Measurements from ENCODE around the gene AR. TPM values are rescaled to one million over a fixed set of nuclear protein-coding genes. Genes with fewer than 3 reads are reported as not detected.

The AR gene
- total RNA-seq, 1 donor from 2014 or later, result 9.0 TPM

- Histone ChIP-seq H3K9me3 (ENCODE audit: insufficient read depth, low read depth, low read length) (no peaks in the 10 kb centered on the region), H3K27ac (ENCODE audit: low read depth, low read length) (no peak overlapping the region), H2AFZ (ENCODE audit: low read depth, low read length) (no peak overlapping the region), H3K4me1 (ENCODE audit: insufficient read depth, low read length) (peaks cover 4% of the 10 kb centered on the region), H3K9ac (ENCODE audit: low read length) (no peak overlapping the region), H4K20me1 (ENCODE audit: insufficient read depth, low read length) (no peaks in the 10 kb centered on the region), H3K79me2 (ENCODE audit: insufficient read depth, low read length) (no peaks in the 10 kb centered on the region), H3K27me3 (ENCODE audit: insufficient read depth, low read length) (no peaks in the 10 kb centered on the region), H3K4me2 (ENCODE audit: low read length) (no peak overlapping the region), H3K4me3 (ENCODE audit: insufficient read depth, low read depth, low read length) (no peak overlapping the region), H3K36me3 (ENCODE audit: insufficient read depth, low read length) (no peaks in the 10 kb centered on the region)
- FAIRE-seq (peak; percentile 58), DNase-seq (ENCODE audit: low read depth) (no peak)
- no peak overlapping the region for H3K4me3 Mint-ChIP-seq (ENCODE audit: unreplicated experiment)
- peaks cover 23% of the 10 kb centered on the region for H3K4me1 Mint-ChIP-seq (ENCODE audit: low read depth, unreplicated experiment)
- H3K27me3 Mint-ChIP-seq (ENCODE audit: low read depth, unreplicated experiment), result no peaks in the 10 kb centered on the region
- no peak overlapping the region for H3K27ac Mint-ChIP-seq (ENCODE audit: unreplicated experiment)
- TF ChIP-seq EZH2 (IDR thresholded peaks at IDR 0.05; ENCODE audit: insufficient read depth, low read length) (no peak), CTCF (IDR thresholded peaks at IDR 0.05; ENCODE audit: insufficient read depth, low read depth, low read length) (no peak)
- H3K36me3 Mint-ChIP-seq (ENCODE audit: low read depth, unreplicated experiment), result no peaks in the 10 kb centered on the region
- no peaks in the 10 kb centered on the region for H3K9me3 Mint-ChIP-seq (ENCODE audit: unreplicated experiment)
These were observed 55.7 kb downstream of the AR start for GRCh38 chrX:67599532-67599931.

DNA sequence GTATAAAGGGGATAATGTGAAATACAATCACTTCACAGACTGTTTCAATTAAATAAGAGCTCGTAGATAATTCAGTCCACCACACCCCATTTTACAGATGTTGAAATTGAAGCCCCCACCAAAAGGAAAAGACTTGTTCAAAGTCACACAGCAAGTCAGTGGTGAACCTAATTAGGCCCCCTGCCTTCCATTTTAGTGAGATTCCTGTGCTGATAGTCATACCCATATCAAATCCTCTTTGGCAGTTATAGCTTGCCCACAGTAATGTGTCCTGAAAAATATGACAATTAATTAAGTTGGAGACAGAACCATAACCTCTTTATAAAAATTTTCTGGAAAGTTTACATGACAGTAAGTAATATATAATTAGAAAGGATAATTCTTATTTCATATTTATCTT, 58.0 kb downstream of the AR start:
- Mint-ChIP-seq H3K27ac (ENCODE audit: unreplicated experiment) (no peak overlapping the region), H3K27me3 (ENCODE audit: low read depth, unreplicated experiment) (no peaks in the 10 kb centered on the region), H3K36me3 (ENCODE audit: low read depth, unreplicated experiment) (no peaks in the 10 kb centered on the region), H3K4me3 (ENCODE audit: unreplicated experiment) (no peak overlapping the region), H3K9me3 (ENCODE audit: unreplicated experiment) (no peaks in the 10 kb centered on the region), H3K4me1 (ENCODE audit: low read depth, unreplicated experiment) (peaks cover 32% of the 10 kb centered on the region)
- peak; percentile 36 for DNase-seq (ENCODE audit: low read depth)
- Histone ChIP-seq H3K27me3 (ENCODE audit: insufficient read depth, low read length) (no peaks in the 10 kb centered on the region), H2AFZ (ENCODE audit: low read depth, low read length) (no peak overlapping the region), H3K4me1 (ENCODE audit: insufficient read depth, low read length) (peaks cover 11% of the 10 kb centered on the region), H3K4me2 (ENCODE audit: low read length) (no peak overlapping the region), H3K79me2 (ENCODE audit: insufficient read depth, low read length) (no peaks in the 10 kb centered on the region), H3K36me3 (ENCODE audit: insufficient read depth, low read length) (no peaks in the 10 kb centered on the region), H3K4me3 (ENCODE audit: insufficient read depth, low read depth, low read length) (no peak overlapping the region), H3K9me3 (ENCODE audit: insufficient read depth, low read depth, low read length) (no peaks in the 10 kb centered on the region), H3K9ac (ENCODE audit: low read length) (no peak overlapping the region), H4K20me1 (ENCODE audit: insufficient read depth, low read length) (no peaks in the 10 kb centered on the region), H3K27ac (ENCODE audit: low read depth, low read length) (no peak overlapping the region)
- no peak for FAIRE-seq
- TF ChIP-seq EZH2 (IDR thresholded peaks at IDR 0.05; ENCODE audit: insufficient read depth, low read length), result no peak
- no peak for TF ChIP-seq CTCF (IDR thresholded peaks at IDR 0.05; ENCODE audit: insufficient read depth, low read depth, low read length)

DNA sequence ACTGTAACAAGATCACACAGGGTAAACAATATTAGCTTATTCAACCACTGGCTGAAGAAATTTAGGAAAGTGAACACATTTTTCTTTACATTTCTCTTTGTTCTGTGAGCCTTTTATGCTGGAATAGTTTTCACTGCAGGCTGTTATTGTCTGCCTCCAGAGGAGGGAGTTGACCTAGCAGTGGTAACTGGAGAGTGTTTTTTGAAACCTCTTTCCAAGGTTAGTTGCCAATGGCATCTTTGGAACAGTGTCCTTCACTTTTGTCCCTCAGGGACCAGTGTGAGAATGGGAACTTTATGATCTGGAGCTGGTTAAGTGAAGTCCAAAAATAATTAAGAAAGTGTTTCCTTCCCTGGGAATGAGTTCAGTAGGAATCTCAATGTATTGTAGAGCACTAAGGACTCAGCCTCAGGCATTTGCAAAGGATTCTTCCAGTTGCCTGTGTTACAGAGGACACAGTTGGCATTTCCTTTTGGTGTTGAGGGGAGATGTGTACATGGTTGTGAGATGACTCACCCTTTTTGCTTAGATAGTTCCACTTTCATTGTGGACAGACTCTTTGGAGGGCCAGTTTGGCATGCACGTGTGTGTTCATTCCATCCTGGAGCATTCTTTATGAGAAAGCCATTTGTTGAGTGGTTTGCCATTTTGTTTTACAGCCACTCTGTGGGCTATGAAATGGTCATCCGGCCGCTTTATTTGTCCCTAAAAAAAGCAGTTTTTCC, 61.3 kb downstream of the AR start:
- no peaks in the 10 kb centered on the region for H3K36me3 ChIP-seq (ENCODE audit: insufficient read depth, low read length)
- no peak overlapping the region for H2AFZ ChIP-seq (ENCODE audit: low read depth, low read length)
- H3K4me3 ChIP-seq (ENCODE audit: insufficient read depth, low read depth, low read length), result no peak overlapping the region
- DNase-seq (ENCODE audit: low read depth) (peak; percentile 91), FAIRE-seq (peak; percentile 96)
- Mint-ChIP-seq H3K27me3 (ENCODE audit: low read depth, unreplicated experiment) (no peaks in the 10 kb centered on the region), H3K36me3 (ENCODE audit: low read depth, unreplicated experiment) (no peaks in the 10 kb centered on the region), H3K4me3 (ENCODE audit: unreplicated experiment) (no peak overlapping the region), H3K27ac (ENCODE audit: unreplicated experiment) (peak overlapping the region; percentile 59), H3K4me1 (ENCODE audit: low read depth, unreplicated experiment) (peaks cover 32% of the 10 kb centered on the region), H3K9me3 (ENCODE audit: unreplicated experiment) (no peaks in the 10 kb centered on the region)
- no peaks in the 10 kb centered on the region for H4K20me1 ChIP-seq (ENCODE audit: insufficient read depth, low read length)
- H3K4me1 ChIP-seq (ENCODE audit: insufficient read depth, low read length), result peaks cover 15% of the 10 kb centered on the region
- H3K27me3 ChIP-seq (ENCODE audit: insufficient read depth, low read length), result no peaks in the 10 kb centered on the region
- peak overlapping the region; percentile 65 for H3K4me2 ChIP-seq (ENCODE audit: low read length)
- TF ChIP-seq CTCF (IDR thresholded peaks at IDR 0.05; ENCODE audit: insufficient read depth, low read depth, low read length), result no peak
- no peak for TF ChIP-seq EZH2 (IDR thresholded peaks at IDR 0.05; ENCODE audit: insufficient read depth, low read length)
- peak overlapping the region; percentile 22 for H3K9ac ChIP-seq (ENCODE audit: low read length)
- H3K27ac ChIP-seq (ENCODE audit: low read depth, low read length), result peak overlapping the region; percentile 65
- no peaks in the 10 kb centered on the region for H3K9me3 ChIP-seq (ENCODE audit: insufficient read depth, low read depth, low read length)
- no peaks in the 10 kb centered on the region for H3K79me2 ChIP-seq (ENCODE audit: insufficient read depth, low read length)
